ENCODE measurements around the gene MEIOB. TPM values are rescaled to one million over a fixed set of nuclear protein-coding genes. Genes with fewer than 3 reads are reported as not detected.

MEIOB gene
- total RNA-seq, 1 experiment from 2014 or later, result 0.62 TPM

- Histone ChIP-seq H3K36me3 (ENCODE audit: insufficient read depth, low read length, poor library complexity, severe bottlenecking) (no peaks in the 10 kb centered on the region), H3K4me1 (ENCODE audit: insufficient read depth, low read length, poor library complexity, severe bottlenecking) (peaks cover 9% of the 10 kb centered on the region), H3K27ac (ENCODE audit: low read depth, low read length, poor library complexity, severe bottlenecking) (no peak overlapping the region), H3K9me3 (ENCODE audit: low read depth, low read length, poor library complexity, severe bottlenecking) (no peaks in the 10 kb centered on the region), H3K4me3 (ENCODE audit: low read depth, low read length, poor library complexity, severe bottlenecking) (no peak overlapping the region), H3K27me3 (replicated peaks; ENCODE audit: insufficient read depth, low read depth, low read length, poor library complexity) (no peaks in the 10 kb centered on the region)
- no TSS peak for BruUV-seq (replicated peaks)
- intact Hi-C loops (cut with micrococcal nuclease; ENCODE audit: unreplicated experiment), result no loop called here
- no peak for DNase-seq (ENCODE audit: low spot score)
- ChIA-PET CTCF (no interaction called here), POLR2A (ENCODE audit: low non-redundant PET) (no interaction called here)
- no peak for TF ChIP-seq EZH2 (IDR thresholded peaks at IDR 0.05; ENCODE audit: borderline replicate concordance, low read depth, low read length, poor library complexity, severe bottlenecking)
Observed at GRCh38 chr16:1810536-1810935, 61.4 kb downstream of the MEIOB start.

- Histone ChIP-seq H3K27me3 (replicated peaks; ENCODE audit: insufficient read depth, low read depth, low read length, poor library complexity) (no peaks in the 10 kb centered on the region), H3K27ac (ENCODE audit: low read depth, low read length, poor library complexity, severe bottlenecking) (no peak overlapping the region), H3K4me1 (ENCODE audit: insufficient read depth, low read length, poor library complexity, severe bottlenecking) (peaks cover 9% of the 10 kb centered on the region), H3K36me3 (ENCODE audit: insufficient read depth, low read length, poor library complexity, severe bottlenecking) (no peaks in the 10 kb centered on the region), H3K9me3 (ENCODE audit: low read depth, low read length, poor library complexity, severe bottlenecking) (no peaks in the 10 kb centered on the region), H3K4me3 (ENCODE audit: low read depth, low read length, poor library complexity, severe bottlenecking) (no peak overlapping the region)
- POLR2A ChIA-PET (ENCODE audit: low non-redundant PET), result no interaction called here
- DNase-seq (ENCODE audit: low spot score), result no peak
- CTCF ChIA-PET, result no interaction called here
- intact Hi-C loops (cut with micrococcal nuclease; ENCODE audit: unreplicated experiment), result no loop called here
- TF ChIP-seq EZH2 (IDR thresholded peaks at IDR 0.05; ENCODE audit: borderline replicate concordance, low read depth, low read length, poor library complexity, severe bottlenecking) (no peak), CTCF (conservative IDR thresholded peaks at IDR 0.05; ENCODE audit: low read depth, low read length) (no peak)
- no TSS peak for BruUV-seq (replicated peaks)
Observed at GRCh38 chr16:1810106-1810505, 61.9 kb downstream of the MEIOB start.

DNA sequence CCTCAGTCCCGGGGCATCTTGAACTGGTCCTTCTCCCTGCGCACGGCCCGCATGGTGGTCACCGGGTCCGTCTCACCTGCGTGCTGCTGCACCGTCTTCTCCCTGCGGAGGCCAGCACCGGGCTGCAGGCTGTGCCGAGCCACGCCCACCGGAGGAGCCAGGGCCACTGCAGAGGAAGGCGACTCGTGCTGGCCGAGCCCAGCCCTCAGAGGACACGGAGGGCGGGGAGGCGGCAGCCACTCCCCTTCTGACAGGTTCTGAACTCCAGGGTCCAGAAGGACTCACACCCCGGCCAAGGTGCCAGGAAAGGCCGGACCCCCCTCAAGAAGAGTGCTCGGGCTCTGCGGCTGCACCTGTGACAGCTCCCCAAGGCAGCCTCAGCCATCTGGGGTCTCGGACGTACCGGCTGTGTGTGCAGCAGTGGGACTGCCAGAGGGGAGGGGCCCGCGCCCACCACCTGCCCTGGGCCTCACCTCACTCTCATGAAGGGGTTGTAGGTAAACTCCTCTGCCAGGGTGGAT lies 62.6 kb downstream of the MEIOB start:
- DNase-seq (ENCODE audit: low spot score), result no peak

More for the DNA sequence above, 62.6 kb downstream of the MEIOB start:
- POLR2A ChIA-PET (ENCODE audit: low non-redundant PET), result no interaction called here
- no TSS peak for BruUV-seq (replicated peaks)
- H3K27me3 ChIP-seq (replicated peaks; ENCODE audit: insufficient read depth, low read depth, low read length, poor library complexity), result no peaks in the 10 kb centered on the region
- CTCF ChIA-PET, result no interaction called here
- TF ChIP-seq CTCF (conservative IDR thresholded peaks at IDR 0.05; ENCODE audit: low read depth, low read length) (no peak), EZH2 (IDR thresholded peaks at IDR 0.05; ENCODE audit: borderline replicate concordance, low read depth, low read length, poor library complexity, severe bottlenecking) (no peak)
- H3K9me3 ChIP-seq (ENCODE audit: low read depth, low read length, poor library complexity, severe bottlenecking), result no peaks in the 10 kb centered on the region
- no peak overlapping the region for H3K4me3 ChIP-seq (ENCODE audit: low read depth, low read length, poor library complexity, severe bottlenecking)
- intact Hi-C loops (cut with micrococcal nuclease; ENCODE audit: unreplicated experiment), result no loop called here
- H3K4me1 ChIP-seq (ENCODE audit: insufficient read depth, low read length, poor library complexity, severe bottlenecking), result peaks cover 9% of the 10 kb centered on the region
- no peak overlapping the region for H3K27ac ChIP-seq (ENCODE audit: low read depth, low read length, poor library complexity, severe bottlenecking)
- no peaks in the 10 kb centered on the region for H3K36me3 ChIP-seq (ENCODE audit: insufficient read depth, low read length, poor library complexity, severe bottlenecking)
